ENCODE measurements around the gene RILPL2.
"Not testable (repeated sequence)": the region's sequence is repeated elsewhere in the genome, so short reads cannot be mapped to it uniquely, and the experiment has no call there.

Gene RILPL2

DNA sequence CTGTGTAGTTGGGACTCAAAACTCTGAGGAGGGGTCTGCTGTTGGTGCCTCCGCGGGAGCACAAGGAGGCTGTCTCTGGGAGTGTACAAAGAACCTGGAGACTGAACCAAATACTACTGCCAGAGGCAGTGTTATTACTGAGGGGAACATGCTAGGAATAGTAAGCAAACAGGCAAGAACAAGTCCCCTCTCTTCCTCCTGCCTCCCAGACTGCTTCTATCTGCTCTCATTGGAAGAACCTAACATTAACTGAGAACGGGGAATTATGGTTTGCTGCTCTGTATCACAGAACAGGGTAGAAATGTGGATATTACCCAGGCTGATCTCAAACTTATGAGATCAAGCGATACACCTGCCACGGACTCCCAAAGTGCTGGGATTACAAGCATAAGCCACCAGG lies 57.1 kb downstream of the RILPL2 start:
- no peak for DNase-seq

DNA sequence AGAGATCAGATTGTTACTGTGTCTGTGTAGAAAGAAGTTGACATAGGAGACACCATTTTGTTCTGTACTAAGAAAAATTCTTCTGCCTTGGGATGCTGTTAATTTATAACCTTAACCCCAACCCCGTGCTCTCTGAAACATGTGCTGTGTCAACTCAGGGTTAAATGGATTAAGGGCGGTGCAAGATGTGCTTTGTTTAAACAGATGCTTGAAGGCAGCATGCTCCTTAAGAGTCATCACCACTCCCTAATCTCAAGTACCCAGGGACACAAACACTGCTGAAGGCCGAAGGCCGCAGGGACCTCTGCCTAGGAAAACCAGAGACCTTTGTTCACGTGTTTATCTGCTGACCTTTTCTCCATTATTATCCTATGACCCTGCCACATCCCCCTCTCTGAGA lies 64.1 kb downstream of the RILPL2 start:
- DNase-seq = not testable (repeated sequence)

DNA sequence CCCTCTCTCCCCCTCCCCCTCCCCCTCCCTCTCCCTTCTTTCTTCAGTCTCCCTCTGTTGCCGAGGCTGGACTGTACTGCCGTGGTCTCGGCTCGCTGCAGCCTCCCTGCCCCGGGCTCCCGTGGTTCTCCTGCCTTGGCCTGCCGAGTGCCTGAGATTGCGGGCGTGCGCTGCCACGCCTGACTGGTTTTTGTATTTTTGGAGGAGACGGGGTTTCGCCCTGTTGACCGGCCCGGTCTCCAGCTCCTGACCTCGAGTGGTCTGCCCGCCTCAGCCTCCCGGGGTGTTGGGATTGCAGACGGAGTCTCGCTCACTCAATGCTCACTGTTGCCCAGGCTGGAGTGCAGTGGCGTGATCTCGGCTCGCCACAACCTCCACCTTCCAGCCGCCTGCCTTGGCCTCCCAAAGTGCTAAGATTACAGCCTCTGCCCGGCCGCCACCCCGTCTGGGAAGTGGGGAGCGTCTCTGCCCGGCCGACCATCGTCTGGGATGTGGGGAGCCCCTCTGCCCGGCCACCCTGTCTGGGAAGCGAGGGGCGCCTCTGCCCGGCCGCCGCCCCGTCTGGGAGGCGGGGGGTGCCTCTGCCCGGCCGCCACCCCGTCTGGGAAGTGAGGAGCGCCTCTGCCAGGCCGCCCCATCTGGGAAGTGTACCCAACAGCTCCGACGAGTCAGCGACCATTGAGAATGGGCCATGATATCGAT lies 64.7 kb downstream of the RILPL2 start:
- DNase-seq = not testable (repeated sequence)

DNA sequence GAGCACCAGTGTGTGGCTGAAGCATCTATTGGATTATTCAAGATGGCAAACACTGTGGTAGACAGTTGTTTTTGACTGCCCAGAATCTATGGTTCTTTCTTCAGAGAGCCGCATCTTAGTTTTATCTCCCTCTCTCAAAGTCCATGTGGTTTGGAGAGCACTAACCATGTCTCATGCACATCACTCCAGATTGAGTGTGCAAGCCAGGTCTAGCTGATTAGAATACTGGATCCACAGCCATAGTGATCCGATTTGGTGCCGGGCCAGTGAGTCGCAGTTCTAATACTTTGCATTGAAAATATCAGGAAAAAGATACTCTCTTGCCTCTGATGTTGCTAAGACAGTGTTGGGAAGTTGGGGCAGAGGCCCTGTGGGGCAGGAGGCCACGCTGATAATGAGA lies 67.3 kb downstream of the RILPL2 start:
- DNase-seq = no peak

DNA sequence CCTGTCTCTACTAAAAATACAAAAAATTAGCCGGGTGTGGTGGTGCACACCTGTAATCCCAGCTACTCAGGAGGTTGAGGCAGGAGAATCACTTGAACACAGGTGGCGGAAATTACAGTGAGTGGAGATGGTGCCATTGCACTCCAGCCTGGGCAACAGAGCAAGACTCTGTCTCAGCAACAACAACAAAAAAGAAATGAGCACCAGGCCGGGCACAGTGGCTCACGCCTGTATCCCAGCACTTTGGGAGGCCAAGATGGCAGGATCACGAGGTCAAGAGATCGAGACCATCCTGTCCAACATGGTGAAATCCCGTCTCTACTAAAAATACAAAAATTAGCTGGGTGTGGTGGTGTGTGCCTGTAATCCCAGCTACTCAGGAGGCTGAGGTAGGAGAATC lies 68.1 kb downstream of the RILPL2 start:
- not testable (repeated sequence) for DNase-seq

DNA sequence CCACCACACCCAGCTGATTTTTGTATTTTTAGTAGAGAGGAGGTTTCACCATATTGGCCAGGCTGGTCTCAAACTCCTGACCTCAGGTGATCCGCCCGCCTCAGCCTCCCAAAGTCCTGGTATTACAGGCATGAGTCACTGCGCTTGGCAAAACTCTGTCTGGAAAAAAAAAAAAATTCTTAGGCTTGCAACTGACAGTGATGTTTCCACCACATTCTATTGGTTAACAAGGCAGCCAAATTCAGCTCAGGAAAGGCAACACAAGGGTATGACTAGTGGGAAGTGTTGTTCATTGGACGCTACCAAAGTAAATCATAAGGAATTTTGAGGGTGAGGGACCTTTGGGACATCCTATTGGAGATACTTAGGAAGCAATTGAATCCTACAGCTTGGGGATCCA lies 69.0 kb downstream of the RILPL2 start:
- no peak for DNase-seq

Data from activated CD4-positive, CD25-positive, alpha-beta regulatory T cell (primary cell).